PFSK-1 (cell line): ENCODE results near the gene LIMS1.

Experiments used
- FOXP2 ChIP-seq: optimal IDR thresholded peaks from 2 replicates; pipeline ENCODE3; 2011; ENCODE audit warnings: borderline replicate concordance, control low read depth, inconsistent platforms; ENCODE audit not compliant: insufficient read depth; ENCODE audit errors: extremely low read length, extremely low read depth
- POLR2AphosphoS5 ChIP-seq: IDR thresholded peaks from 2 replicates; pipeline ENCODE4 v1.6.1; 2012; ENCODE audit warnings: low read depth, mild to moderate bottlenecking, control low read depth, low read length, moderate library complexity
- REST ChIP-seq, 2 experiments: IDR thresholded peaks; 2 replicates each; pipeline versions ENCODE4 v1.6.1 to v1.8.0; 2011 to 2012; ENCODE audit warnings: low read depth in 2 of 2, low read length in 2 of 2, control low read depth in 1 of 2, inconsistent platforms in 1 of 2, mild to moderate bottlenecking in 1 of 2, moderate library complexity in 1 of 2; ENCODE audit not compliant: insufficient read depth in 1 of 2
- SIN3A ChIP-seq: IDR thresholded peaks from 2 replicates; pipeline ENCODE4 v1.6.1; 2012; ENCODE audit warnings: mild to moderate bottlenecking, low read length, moderate library complexity, borderline replicate concordance; ENCODE audit not compliant: insufficient read depth
- TAF1 ChIP-seq: IDR thresholded peaks from 2 replicates; pipeline ENCODE4 v1.6.1; 2012; ENCODE audit warnings: low read length, control low read depth, borderline replicate concordance; ENCODE audit not compliant: insufficient read depth

LIMS1 gene

GRCh38 chr2:108560241-108560811 lies 26.1 kb downstream of the LIMS1 start:
- no peak for TF ChIP-seq SIN3A
- no peak for TF ChIP-seq REST (IDR thresholded peaks at IDR 0.05; ENCODE audit: insufficient read depth in 1 of 2, low read depth in 2 of 2, low read length in 2 of 2)
- TF ChIP-seq TAF1, result no peak
- no peak for TF ChIP-seq FOXP2
- no peak for TF ChIP-seq POLR2AphosphoS5

GRCh38 chr2:108560895-108561530 lies 26.7 kb downstream of the LIMS1 start:
- TF ChIP-seq SIN3A (no peak), POLR2AphosphoS5 (no peak), FOXP2 (no peak), REST (IDR thresholded peaks at IDR 0.05; ENCODE audit: insufficient read depth in 1 of 2, low read depth in 2 of 2, low read length in 2 of 2) (no peak), TAF1 (no peak)

GRCh38 chr2:108562274-108562673 lies 28.0 kb downstream of the LIMS1 start:
- TF ChIP-seq TAF1 (no peak), REST (IDR thresholded peaks at IDR 0.05; ENCODE audit: insufficient read depth in 1 of 2, low read depth in 2 of 2, low read length in 2 of 2) (no peak), FOXP2 (no peak), POLR2AphosphoS5 (no peak), SIN3A (no peak)

- TF ChIP-seq SIN3A (no peak), POLR2AphosphoS5 (no peak), REST (IDR thresholded peaks at IDR 0.05; ENCODE audit: insufficient read depth in 1 of 2, low read depth in 2 of 2, low read length in 2 of 2) (no peak), FOXP2 (no peak), TAF1 (no peak)
Measured at GRCh38 chr2:108564510-108564909, 30.2 kb downstream of the LIMS1 start.
